Muscle layer of colon (tissue), 2 donors: ENCODE measurements around the gene RASAL1.

ENCODE experiments used
- H3K27ac ChIP-seq: one replicate; pipeline ENCODE4 v1.7.0; 2013; ENCODE audit warnings: low read depth, mild to moderate bottlenecking, low read length, moderate library complexity
- H3K27me3 ChIP-seq, 2 donors: one replicate each; pipeline ENCODE4 v1.7.0; 2013; ENCODE audit warnings: low read length in 2 of 2, mild to moderate bottlenecking in 2 of 2; ENCODE audit not compliant: insufficient read depth in 2 of 2, control insufficient read depth in 1 of 2
- H3K36me3 ChIP-seq: one replicate; pipeline ENCODE4 v1.7.0; 2013; ENCODE audit warnings: mild to moderate bottlenecking, low read length; ENCODE audit not compliant: insufficient read depth
- H3K4me1 ChIP-seq: one replicate; pipeline ENCODE4 v1.7.0; 2013; ENCODE audit warnings: mild to moderate bottlenecking, low read length; ENCODE audit not compliant: insufficient read depth
- H3K4me3 ChIP-seq, 2 donors: one replicate each; pipeline ENCODE4 v1.7.0; 2013; ENCODE audit warnings: low read length in 2 of 2, low read depth in 1 of 2, mild to moderate bottlenecking in 1 of 2, moderate library complexity in 1 of 2
- H3K9ac ChIP-seq: one replicate; pipeline ENCODE4 v1.7.0; 2013; ENCODE audit warnings: low read length
- H3K9me3 ChIP-seq: one replicate; pipeline ENCODE4 v1.7.0; 2013; ENCODE audit warnings: mild to moderate bottlenecking, low read length
- donor health status: abdominal sarcoma.
- donor health status: Adenocarcinoma of cecum.

Gene RASAL1

DNA sequence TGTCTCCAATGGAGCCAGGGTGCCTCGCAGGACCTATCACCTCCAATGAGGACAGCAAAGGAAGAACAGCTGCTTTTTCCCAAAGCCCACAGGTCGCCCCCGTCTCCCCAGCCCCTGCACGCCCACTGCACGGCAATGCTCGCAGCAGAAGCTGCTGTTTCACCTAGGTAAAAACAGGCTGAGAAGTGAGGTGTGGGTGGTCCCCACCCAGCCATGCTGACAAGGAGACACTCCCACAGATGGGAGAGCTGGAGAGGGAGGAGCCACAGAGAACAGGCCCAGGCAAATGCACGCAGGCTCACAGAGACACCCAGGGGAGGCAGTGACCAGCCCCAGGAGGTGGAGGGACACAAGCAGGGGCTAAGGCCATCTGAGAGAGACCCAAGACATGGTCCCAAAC lies 24.4 kb upstream of the RASAL1 start:
- no peak overlapping the region for H3K9ac ChIP-seq
- H3K27me3 ChIP-seq, result peaks cover 7 to 10% of the 10 kb centered on the region in 2 donors
- no peak overlapping the region for H3K27ac ChIP-seq
- peaks cover 49% of the 10 kb centered on the region for H3K36me3 ChIP-seq
- no peaks in the 10 kb centered on the region for H3K4me1 ChIP-seq
- H3K4me3 ChIP-seq, result no peak overlapping the region
- no peaks in the 10 kb centered on the region for H3K9me3 ChIP-seq

DNA sequence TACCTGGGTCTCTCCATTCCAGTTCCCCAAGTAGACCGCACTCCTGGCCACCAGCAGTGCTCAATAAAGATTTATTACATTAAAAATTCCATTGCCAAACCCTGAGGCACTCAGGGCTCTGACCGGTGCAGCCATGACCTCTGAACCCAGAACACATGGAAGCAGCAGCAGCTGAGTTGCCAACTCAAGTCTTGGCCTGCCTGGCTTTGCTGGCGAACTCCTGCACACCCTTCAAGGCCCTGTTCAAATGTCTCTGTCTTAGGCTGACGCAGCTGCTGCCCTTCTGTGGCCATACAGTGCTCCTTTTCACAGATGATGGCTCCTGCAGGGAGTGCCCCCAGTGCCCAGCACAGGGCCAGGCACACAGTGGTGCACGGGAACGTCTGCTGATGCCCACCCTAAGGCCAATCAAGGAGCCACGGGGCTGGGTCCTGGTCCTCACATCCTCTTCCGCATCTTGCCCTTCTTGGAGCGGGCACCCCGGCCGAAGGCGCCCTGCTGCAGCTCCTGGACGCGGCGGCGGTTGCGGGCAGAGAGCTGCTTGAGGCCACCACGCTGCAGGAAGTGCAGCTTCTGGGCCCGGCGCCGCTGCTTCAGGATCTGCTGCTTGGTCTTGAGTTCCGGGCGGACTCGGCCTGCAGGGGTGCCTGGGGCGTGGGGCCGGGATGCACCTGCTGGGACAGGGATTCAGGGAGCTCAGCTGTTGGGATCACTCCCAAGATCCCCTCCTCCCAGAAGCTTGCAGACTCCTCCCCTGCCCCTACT lies 23.1 kb upstream of the RASAL1 start:
- H3K27me3 ChIP-seq, result peaks cover 11 to 23% of the 10 kb centered on the region in 2 donors
- no peak overlapping the region for H3K9ac ChIP-seq
- H3K4me3 ChIP-seq, result no peak overlapping the region
- no peak overlapping the region for H3K27ac ChIP-seq
- H3K9me3 ChIP-seq, result no peaks in the 10 kb centered on the region
- H3K36me3 ChIP-seq, result peaks cover 41% of the 10 kb centered on the region
- H3K4me1 ChIP-seq, result no peaks in the 10 kb centered on the region

DNA sequence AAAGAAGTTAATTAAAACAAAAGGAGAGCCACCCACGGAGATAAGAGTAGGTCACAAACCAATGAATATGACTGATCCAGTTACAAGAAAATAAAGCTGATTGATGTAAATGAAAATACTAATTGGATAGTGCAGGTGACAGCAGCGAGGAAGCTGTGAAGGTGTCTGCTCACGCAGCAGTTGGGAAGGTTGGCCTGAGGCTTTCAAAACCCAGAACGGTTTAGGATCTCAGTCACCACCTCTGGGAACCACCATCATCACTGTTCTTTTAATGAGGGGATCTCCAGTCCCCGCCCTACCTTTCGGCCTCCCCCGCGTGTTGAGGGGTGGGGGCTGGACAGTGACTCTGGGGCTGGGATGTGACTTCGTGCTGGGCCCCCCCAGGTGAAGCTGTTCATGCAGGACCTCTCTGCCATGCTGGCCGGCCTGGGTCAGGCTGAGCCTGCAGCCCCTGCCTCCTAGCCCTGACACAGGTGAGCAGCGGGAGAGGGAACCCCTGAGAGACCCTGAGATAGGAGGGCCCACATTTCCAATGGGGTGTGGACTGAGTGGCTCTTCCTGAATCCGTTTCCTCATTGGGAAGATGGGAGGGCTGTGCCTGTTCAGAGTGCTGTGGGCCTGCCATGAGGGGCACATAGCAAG lies 21.8 kb upstream of the RASAL1 start:
- Histone ChIP-seq H3K27ac (no peak overlapping the region), H3K4me1 (no peaks in the 10 kb centered on the region), H3K27me3 (peaks cover 16 to 32% of the 10 kb centered on the region in 2 donors), H3K9me3 (no peaks in the 10 kb centered on the region), H3K9ac (no peak overlapping the region), H3K36me3 (peaks cover 33% of the 10 kb centered on the region), H3K4me3 (no peak overlapping the region)

DNA sequence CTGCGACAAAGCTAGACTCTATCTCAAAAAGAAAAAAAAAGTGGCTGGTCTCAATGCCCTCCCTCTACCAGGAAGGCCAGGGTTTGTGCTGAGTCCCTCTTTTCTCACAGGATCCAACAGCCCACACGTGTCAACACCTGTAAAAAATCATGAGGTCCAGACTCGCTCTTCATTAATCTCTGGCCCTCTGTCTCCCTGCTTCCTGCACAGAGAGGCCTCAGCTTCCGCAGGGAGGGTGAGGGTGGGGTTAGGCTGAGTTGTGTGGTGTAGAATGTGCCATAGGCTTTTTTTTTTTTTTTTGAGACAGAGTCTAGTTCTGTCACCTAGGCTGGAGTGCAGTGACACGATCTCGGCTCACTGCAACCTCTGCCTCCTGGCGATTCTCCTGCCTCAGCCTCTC lies 20.1 kb upstream of the RASAL1 start:
- Histone ChIP-seq H3K27me3 (peaks cover 25 to 42% of the 10 kb centered on the region in 2 donors), H3K4me3 (no peak overlapping the region), H3K9ac (no peak overlapping the region), H3K27ac (no peak overlapping the region), H3K9me3 (no peaks in the 10 kb centered on the region), H3K4me1 (no peaks in the 10 kb centered on the region), H3K36me3 (peaks cover 23% of the 10 kb centered on the region)

DNA sequence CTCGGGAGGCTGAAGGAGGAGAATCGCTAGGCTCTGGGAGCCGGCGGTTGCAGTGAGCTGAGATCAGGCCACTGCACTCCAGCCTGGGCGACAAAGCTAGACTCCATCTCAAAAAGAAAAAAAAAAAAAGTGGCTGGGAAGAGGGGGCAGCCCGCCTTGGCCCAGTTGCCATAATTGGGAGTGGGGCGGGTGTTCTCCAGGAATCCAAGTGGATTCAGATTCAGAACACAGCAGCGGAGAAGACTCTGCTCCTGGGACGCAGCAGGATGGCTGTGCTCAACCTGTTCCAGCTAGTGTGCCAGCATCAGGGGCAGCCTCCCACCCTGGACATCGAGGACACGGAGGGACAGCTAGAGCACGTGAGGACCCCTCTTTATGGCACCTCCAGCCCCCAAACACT lies 19.5 kb upstream of the RASAL1 start:
- Histone ChIP-seq H3K9ac (no peak overlapping the region), H3K36me3 (peaks cover 17% of the 10 kb centered on the region), H3K9me3 (no peaks in the 10 kb centered on the region), H3K4me3 (no peak overlapping the region), H3K27me3 (peaks cover 25 to 42% of the 10 kb centered on the region in 2 donors), H3K27ac (no peak overlapping the region), H3K4me1 (no peaks in the 10 kb centered on the region)

DNA sequence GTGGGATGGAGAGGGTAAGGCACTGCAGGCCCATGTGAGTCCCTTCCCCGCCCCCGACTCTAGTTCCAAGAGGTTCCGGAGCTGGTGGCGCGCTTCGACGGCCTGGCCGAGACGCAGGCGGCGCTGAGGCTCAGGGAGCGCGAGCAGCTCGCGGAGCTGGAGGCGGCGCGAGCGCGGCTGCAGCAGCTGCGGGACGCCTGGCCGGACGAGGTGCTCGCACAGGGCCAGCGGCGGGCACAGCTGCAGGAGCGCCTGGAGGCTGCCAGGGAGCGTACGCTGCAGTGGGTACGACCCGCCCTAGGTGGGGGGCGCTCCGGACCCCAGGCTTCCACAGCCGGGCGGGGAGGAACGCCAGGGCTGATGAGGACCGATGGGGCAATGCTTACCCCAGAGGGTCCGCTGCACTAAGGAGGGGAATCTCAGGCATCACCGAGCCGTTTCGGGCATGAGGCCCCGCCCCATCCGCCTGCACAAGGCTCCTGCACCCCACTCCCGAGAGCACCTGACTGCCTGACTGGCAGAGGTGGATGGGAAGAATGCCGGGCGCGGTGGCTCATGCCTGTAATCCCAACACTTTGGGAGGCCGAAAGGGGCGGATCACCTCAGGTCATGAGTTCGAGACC lies 18.9 kb upstream of the RASAL1 start:
- Histone ChIP-seq H3K4me3 (no peak overlapping the region), H3K36me3 (peaks cover 12% of the 10 kb centered on the region), H3K27me3 (peaks cover 25 to 42% of the 10 kb centered on the region in 2 donors), H3K9me3 (no peaks in the 10 kb centered on the region), H3K9ac (no peak overlapping the region), H3K27ac (no peak overlapping the region), H3K4me1 (peaks cover 6% of the 10 kb centered on the region)

DNA sequence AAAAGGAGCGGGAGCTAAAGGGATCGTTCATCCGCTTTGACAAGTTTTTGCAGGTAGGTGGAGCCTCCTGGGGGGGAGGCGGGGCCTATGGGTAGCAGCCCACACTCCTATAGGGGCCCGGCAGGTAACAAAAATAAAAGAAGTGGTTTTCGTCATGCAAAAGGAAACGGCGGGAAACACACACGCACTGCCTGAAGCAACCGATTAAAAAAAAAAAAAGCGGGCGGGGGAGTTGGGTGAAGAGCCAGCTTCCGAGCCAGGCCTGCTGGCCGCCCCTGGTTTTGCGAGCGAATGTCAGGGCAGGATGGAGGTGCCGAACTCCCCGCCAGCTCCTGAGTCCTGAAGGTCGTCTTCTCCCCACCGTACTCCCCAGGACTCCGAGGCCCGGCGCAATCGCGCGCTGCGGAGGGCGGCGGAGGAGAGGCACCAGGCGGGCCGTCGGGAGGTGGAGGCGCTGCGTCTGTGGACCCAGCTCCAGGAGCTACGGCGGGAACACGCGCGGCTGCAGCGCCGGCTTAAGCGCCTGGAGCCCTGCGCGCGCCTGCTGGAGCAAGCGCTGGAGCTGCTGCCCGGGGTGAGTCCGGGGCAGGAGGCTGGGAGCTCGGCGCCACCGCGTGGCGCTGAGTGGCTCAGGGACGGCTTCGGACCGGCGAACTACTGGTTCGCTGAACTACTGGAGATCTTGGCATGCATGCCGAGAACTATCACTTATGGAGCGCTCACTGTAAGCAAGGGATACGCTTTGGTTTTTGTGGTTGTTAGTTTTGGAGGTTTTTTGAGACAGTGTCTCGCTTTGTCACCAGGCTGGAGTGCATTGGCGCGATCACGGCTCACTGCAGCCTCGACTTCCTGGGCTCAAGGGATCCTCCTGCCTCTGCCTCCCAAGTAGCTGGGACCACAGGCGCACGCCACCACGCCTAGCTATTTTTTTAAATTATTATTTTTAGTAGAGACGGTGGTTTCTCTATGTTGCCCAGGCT lies 17.6 kb upstream of the RASAL1 start:
- Histone ChIP-seq H3K4me1 (peaks cover 8% of the 10 kb centered on the region), H3K4me3 (peak overlapping the region; percentile 38 to 41), H3K36me3 (peaks cover 1% of the 10 kb centered on the region), H3K27ac (no peak overlapping the region), H3K9me3 (no peaks in the 10 kb centered on the region), H3K27me3 (peaks cover 25 to 42% of the 10 kb centered on the region in 2 donors), H3K9ac (no peak overlapping the region)

DNA sequence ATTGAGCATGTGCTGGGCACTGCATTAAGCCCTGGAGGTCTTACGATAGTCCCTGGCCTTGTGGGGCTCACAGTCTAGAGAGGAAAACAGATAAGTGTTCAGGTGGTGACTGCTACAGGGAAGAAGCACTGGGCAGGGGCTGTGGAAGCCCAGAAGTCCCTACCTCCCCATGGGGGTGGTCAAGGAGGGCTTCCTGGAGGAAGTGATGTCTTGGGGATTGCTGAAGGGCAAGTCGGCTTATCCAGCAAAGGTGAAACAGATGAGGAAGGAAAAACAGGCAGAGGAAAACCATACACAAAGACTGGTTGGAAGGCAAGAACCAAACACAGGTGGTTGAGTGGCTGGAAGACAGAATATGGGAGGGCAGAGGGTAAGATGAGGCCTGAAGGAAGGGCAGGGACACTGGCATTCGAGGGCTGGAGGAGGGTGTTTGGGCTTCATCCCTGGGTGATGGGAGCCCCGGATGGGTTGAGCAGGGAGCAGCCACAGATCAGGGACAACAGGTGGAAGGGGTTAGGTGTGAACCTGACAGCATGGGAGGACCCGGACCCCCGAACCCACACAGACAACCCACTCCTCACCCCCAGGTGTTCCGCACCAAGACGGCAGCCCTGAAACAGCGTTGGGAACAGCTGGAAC lies 16.8 kb upstream of the RASAL1 start:
- Histone ChIP-seq H3K4me3 (peak overlapping the region in 1 of 2 donors; percentile 38), H3K27me3 (peaks cover 25 to 42% of the 10 kb centered on the region in 2 donors), H3K36me3 (no peaks in the 10 kb centered on the region), H3K27ac (no peak overlapping the region), H3K9ac (no peak overlapping the region), H3K9me3 (no peaks in the 10 kb centered on the region), H3K4me1 (peaks cover 8% of the 10 kb centered on the region)

DNA sequence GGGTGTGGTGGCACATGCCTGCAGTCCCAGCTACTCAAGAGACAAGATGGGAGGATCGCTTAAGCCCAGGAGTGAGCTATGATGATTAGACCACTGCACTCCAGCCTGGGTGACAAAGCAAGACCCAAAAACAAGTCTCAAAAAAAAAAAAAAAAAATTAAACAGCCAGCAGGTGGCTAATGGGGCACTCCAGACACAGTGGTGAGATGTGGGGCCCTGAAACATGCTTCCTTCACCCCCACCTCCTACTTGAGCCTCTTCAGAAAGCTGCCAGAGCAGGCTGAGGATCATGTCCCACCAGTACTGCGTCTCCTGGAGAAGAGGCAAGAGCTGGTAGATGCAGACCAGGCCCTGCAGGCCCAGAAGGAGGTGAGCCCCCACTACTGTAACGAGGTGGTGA lies 16.1 kb upstream of the RASAL1 start:
- Histone ChIP-seq H3K27ac (no peak overlapping the region), H3K9me3 (no peaks in the 10 kb centered on the region), H3K4me3 (no peak overlapping the region), H3K27me3 (peaks cover 25 to 42% of the 10 kb centered on the region in 2 donors), H3K36me3 (no peaks in the 10 kb centered on the region), H3K9ac (no peak overlapping the region), H3K4me1 (peaks cover 8% of the 10 kb centered on the region)

DNA sequence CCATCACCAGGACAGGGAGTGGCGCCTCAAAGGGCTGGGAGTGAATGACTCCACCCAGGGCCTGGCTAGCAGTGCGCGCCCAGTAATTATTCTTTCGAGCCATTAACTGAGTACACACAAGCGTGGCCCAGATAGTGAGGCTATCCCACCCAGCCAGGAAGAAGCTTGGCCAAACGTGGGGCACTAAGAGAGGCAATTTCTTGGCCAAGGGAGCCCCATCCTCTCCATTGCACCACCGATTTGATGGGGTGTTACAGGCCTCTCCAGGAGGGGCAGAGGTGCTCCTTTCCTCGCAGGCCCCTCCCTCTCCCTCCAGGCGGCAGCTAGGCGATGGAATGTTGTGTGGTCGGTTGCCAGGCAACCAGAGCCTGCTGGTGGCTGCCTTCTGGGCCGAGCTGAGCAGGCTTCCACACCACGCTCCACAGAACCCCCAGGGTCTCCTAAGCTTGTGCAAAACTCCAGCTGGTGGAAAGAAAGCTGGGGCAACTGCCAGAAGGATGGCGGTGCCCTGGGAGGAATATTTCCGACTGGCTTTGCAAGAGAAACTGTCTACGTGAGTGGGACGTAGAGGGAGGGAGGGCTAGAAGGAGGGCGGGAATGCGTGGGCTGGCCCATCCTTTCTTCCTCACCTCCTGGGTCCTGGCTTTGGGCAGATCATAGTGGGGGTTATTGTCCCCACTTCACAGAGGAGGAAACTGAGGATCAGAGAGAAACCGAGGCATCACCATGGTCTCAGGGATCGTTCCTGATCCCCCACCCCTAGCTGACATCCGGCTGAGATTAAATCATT lies 14.0 kb upstream of the RASAL1 start, which contains the start of gene CFAP73:
CFAP73 (plus strand) TSS at position 364 of the 790 bp plus-strand sequence; CDS start at position 498, 134 bp downstream.
- Histone ChIP-seq H3K27ac (no peak within 1 kb of the TSS), H3K9ac (no peak within 1 kb of the TSS), H3K4me3 (peak within 1 kb of the TSS in 1 of 2 donors; percentile 13)

More for the DNA sequence above, 14.0 kb upstream of the RASAL1 start, which contains the start of gene CFAP73:
- H3K4me1 ChIP-seq, result peaks cover 8% of the 10 kb centered on the region
- H3K27me3 ChIP-seq, result peaks cover 18 to 28% of the 10 kb centered on the region in 2 donors
- H3K36me3 ChIP-seq, result no peaks in the 10 kb centered on the region
- no peaks in the 10 kb centered on the region for H3K9me3 ChIP-seq
